Esophagus muscularis mucosa (tissue), 3 donors: Measurements from ENCODE around the gene BIN1.

Experiments
- POLR2A ChIP-seq: fragments of 450-650 bp; IDR thresholded peaks from one replicate; pipeline ENCODE4 v1.6.1; 2017; ENCODE audit warnings: antibody characterized with exemption, moderate library complexity, mild to moderate bottlenecking, low read depth
- POLR2AphosphoS5 ChIP-seq, 2 donors: sonication (generic); formaldehyde crosslinking; IDR thresholded peaks; one replicate each; pipeline ENCODE4 v1.6.1; 2017; ENCODE audit warnings: antibody characterized with exemption in 2 of 2
- TF ChIP-seq, protein P1 (sequence below), 3 experiments: fragments of 200-600 bp in 2 of 3; fragments of 450-650 bp in 1 of 3; sonication (generic) in 2 of 3; IDR thresholded peaks; one replicate each; pipeline ENCODE4 v1.5.1; 2017 to 2019; ENCODE audit warnings: antibody characterized with exemption in 3 of 3, mild to moderate bottlenecking in 2 of 3, moderate library complexity in 1 of 3

DNA sequence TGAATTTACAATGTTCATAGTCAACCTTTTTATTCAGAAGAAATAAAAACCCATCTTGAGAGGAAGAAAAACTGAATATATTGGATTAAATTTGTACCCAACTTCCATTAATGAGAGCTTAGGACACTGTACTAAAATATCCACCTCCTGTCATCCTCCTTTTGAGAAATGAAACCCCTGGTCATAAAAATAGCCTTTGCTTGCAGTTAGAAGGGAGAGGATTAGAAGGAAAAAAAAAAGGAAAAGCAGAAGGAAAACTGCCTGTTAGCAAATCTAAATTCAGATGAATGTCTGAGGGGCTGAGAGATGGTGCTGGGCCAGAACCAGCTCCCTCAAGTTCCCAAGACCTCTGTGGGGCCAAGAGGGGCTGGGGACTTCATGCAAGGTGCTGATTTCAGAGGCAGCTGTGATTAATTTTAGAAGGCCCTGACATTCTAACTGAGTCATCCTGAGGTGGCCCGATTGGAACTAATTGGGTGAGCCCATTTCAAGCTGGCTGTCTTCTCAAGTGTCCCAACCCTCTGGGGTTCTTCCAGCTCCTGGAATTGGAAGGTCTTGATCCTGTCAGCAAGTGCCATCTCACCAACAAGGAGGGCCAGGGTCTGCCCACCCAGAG is 38.4 kb upstream of the BIN1 start:
- TF ChIP-seq, protein P1, sequence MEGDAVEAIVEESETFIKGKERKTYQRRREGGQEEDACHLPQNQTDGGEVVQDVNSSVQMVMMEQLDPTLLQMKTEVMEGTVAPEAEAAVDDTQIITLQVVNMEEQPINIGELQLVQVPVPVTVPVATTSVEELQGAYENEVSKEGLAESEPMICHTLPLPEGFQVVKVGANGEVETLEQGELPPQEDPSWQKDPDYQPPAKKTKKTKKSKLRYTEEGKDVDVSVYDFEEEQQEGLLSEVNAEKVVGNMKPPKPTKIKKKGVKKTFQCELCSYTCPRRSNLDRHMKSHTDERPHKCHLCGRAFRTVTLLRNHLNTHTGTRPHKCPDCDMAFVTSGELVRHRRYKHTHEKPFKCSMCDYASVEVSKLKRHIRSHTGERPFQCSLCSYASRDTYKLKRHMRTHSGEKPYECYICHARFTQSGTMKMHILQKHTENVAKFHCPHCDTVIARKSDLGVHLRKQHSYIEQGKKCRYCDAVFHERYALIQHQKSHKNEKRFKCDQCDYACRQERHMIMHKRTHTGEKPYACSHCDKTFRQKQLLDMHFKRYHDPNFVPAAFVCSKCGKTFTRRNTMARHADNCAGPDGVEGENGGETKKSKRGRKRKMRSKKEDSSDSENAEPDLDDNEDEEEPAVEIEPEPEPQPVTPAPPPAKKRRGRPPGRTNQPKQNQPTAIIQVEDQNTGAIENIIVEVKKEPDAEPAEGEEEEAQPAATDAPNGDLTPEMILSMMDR (IDR thresholded peaks at IDR 0.05) = no peak
- no peak for TF ChIP-seq POLR2A
- no peak for TF ChIP-seq POLR2AphosphoS5 (IDR thresholded peaks at IDR 0.05)
